GM12891 (cell line): ENCODE data around the gene USP22.

Experiments
- DNase-seq: peaks from one replicate; pipeline ENCODE4 v3.0.0; 2011; ENCODE audit warnings: low spot score; ENCODE audit not compliant: insufficient read length
- FAIRE-seq: peaks from 2 replicates; lab custom pipeline; 2011; peaks lifted over from hg19 to GRCh38; lab: Jason Lieb, UNC
- PAX5 ChIP-seq: IDR thresholded peaks from 2 replicates; pipeline ENCODE4 v1.6.1; 2011; ENCODE audit warnings: low read length, moderate library complexity, mild to moderate bottlenecking; ENCODE audit not compliant: insufficient read depth, severe bottlenecking
- POLR2A ChIP-seq: IDR thresholded peaks from 2 replicates; pipeline ENCODE4 v1.6.1; 2011; ENCODE audit warnings: low read depth, low read length, control low read depth
- POLR2AphosphoS5 ChIP-seq: IDR thresholded peaks from 2 replicates; pipeline ENCODE4 v1.6.1; 2011; ENCODE audit warnings: low read depth, low read length, control low read depth
- POU2F2 ChIP-seq: IDR thresholded peaks from 2 replicates; pipeline ENCODE4 v1.6.1; 2011; ENCODE audit warnings: low read depth, mild to moderate bottlenecking, control low read depth, low read length, moderate library complexity
- SPI1 ChIP-seq: IDR thresholded peaks from 2 replicates; pipeline ENCODE4 v1.6.1; 2011; ENCODE audit warnings: low read depth, low read length, control low read depth
- TAF1 ChIP-seq: IDR thresholded peaks from 2 replicates; pipeline ENCODE4 v1.6.1; 2011; ENCODE audit warnings: low read depth, low read length, control low read depth

The USP22 gene

GRCh38 chr17:21002309-21003006 is 40.4 kb downstream of the USP22 start:
- TF ChIP-seq POLR2A (no peak), POU2F2 (no peak), POLR2AphosphoS5 (no peak; the same call in 1 of the 2 replicates), TAF1 (no peak), PAX5 (no peak), SPI1 (no peak)
- DNase-seq, result no peak
- no peak for FAIRE-seq

GRCh38 chr17:21001813-21002221 is 41.0 kb downstream of the USP22 start:
- TF ChIP-seq POLR2A, result peak; percentile 28; the same call in 1 of the 2 replicates
- no peak for TF ChIP-seq SPI1
- FAIRE-seq (peak; percentile 65), DNase-seq (no peak)

GRCh38 chr17:21001111-21001812 is 41.5 kb downstream of the USP22 start:
- TF ChIP-seq PAX5 (no peak), TAF1 (no peak), POU2F2 (no peak), POLR2A (no peak), SPI1 (no peak), POLR2AphosphoS5 (no peak)
- FAIRE-seq (no peak), DNase-seq (no peak)

- FAIRE-seq (no peak), DNase-seq (no peak)
Measured at GRCh38 chr17:20999841-21000532, 42.8 kb downstream of the USP22 start.

GRCh38 chr17:20999044-20999573 is 43.7 kb downstream of the USP22 start:
- FAIRE-seq (no peak), DNase-seq (no peak)
- TF ChIP-seq PAX5 (no peak), POLR2A (peak; percentile 41; the same call in 1 of the 2 replicates)

More at GRCh38 chr17:20999841-21000532, 42.8 kb downstream of the USP22 start:
- TF ChIP-seq SPI1 (no peak), POU2F2 (no peak), TAF1 (no peak), POLR2A (no peak), POLR2AphosphoS5 (no peak), PAX5 (no peak)

- DNase-seq (no peak), FAIRE-seq (no peak)
- no peak for TF ChIP-seq POU2F2
- TF ChIP-seq POLR2A, result no peak
- TF ChIP-seq POLR2AphosphoS5, result no peak; the same call in 1 of the 2 replicates
- no peak for TF ChIP-seq PAX5
- TF ChIP-seq SPI1, result no peak
- no peak for TF ChIP-seq TAF1
Measured at GRCh38 chr17:20998571-20999043, 44.2 kb downstream of the USP22 start.

GRCh38 chr17:20997711-20998570 is 44.9 kb downstream of the USP22 start:
- no peak for TF ChIP-seq POLR2AphosphoS5
- TF ChIP-seq TAF1, result no peak
- TF ChIP-seq PAX5, result no peak
- no peak for TF ChIP-seq SPI1
- TF ChIP-seq POU2F2, result no peak
- no peak for TF ChIP-seq POLR2A
- no peak for DNase-seq
- FAIRE-seq, result peak; percentile 31

GRCh38 chr17:20996724-20997615 is 45.8 kb downstream of the USP22 start:
- FAIRE-seq (no peak), DNase-seq (no peak)
- TF ChIP-seq POLR2AphosphoS5 (no peak), TAF1 (no peak), POU2F2 (no peak), PAX5 (no peak)
